ENCODE results near the gene SERPINB5.

Gene SERPINB5

DNA sequence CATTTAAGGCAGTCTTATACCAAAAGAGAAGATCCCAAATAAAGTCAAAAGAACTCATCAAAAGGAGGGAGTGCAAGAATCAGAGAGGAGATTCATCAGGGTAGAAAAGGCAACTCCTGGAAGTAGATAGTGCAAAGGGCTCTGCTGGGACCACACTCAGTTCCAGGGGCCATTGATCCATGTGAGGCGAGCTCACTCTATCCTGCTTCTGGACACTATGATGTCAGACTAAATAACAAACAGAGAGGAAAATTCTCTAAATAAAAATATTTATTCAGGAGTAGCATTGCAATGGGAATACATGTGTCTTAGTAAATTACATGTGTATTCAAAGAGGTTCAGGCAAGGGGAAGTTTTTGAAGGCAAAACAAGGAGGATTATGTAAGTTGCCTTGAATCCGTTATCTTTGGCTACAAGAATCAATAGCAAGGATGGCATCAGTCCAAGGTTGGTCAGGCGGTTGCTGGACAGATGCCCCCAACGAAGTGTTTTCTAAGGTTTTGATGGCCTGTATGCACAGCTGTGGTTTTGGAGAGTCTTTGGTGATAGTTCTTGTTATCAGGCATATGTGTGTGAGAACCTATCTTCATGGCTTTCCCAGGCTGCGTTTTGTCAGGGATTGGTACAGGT, 52.2 kb downstream of the SERPINB5 start:
- DNase-seq (ENCODE audit: low spot score) = no peak

GRCh38 chr18:63532471-63532870, 55.7 kb downstream of the SERPINB5 start:
- DNase-seq (ENCODE audit: low spot score) = no peak

- DNase-seq (ENCODE audit: low spot score) = no peak
These were observed 57.9 kb downstream of the SERPINB5 start for GRCh38 chr18:63534615-63535014.

DNA sequence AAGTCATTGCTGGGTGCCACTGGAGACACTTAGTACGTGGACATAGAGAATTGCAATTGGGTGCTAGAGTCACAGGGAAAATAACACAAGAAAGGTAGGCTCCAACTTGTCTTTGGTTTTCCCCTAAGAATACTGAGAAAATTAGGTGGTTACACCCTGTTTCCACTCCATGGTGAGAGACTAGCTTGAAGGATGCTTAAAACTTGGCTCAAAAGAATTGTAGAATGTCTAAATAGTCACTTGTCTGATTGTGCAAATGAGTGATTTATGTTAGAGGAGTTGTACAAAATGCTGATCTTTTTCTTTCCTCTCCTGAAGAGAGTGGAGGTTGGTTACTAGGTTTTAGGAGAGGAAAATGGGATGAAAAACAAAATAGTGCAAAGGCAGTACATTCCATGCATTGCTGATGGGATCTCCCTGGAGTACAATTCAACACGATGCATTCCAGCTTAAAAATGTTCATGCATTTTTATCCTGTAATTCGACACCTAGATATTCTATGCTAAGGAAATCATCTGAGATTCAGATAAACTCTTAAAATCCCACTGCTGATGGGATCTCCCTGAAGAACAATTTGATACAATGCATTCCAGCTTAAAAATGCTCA, 63.2 kb downstream of the SERPINB5 start:
- DNase-seq (ENCODE audit: low spot score) = no peak

GRCh38 chr18:63542069-63542468, 65.3 kb downstream of the SERPINB5 start, which contains the start of gene SERPINB12:
Gene SERPINB12 (plus strand): TSS chr18:63542369. CDS start chr18:63556160, 13,791 bp downstream.
- no peak for DNase-seq (ENCODE audit: low spot score)

DNA sequence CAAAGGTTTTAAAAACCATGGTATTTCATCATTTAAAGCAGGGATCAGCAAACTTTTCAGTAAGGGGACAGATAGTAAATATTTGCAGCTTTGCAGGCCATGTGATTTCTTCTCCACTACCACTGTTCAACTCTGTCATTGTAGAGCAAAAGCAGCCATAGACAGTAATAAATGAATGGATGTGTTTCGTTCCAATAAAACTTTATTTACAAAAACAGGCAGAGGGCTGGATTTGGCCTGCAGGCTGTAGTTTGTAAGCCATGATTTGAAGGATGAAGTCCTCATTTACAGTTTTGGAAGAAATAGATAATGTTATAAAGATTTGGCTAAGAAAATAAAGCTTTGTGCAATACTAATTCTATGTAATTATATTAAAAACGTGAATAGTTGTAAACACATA, 67.3 kb downstream of the SERPINB5 start:
- no peak for DNase-seq (ENCODE audit: low spot score)

DNA sequence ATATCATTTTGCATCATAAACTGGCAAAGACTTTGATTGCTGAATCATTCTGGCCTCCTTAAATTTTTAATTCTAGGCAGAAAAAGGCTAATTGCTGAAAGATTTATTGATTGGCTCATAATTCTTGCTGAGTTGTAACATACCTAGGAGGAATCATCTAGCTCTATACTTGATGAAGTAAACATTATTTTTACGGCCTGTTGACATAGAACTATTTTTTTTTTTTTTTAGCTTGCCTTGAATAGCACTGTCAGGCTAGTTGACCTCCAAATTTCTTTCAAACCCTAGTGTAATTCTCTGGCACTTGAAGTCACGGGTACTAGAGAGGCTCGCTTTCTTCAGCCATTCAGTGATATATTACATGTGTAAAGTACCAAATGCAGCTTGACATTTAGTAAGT, 68.2 kb downstream of the SERPINB5 start:
- DNase-seq (ENCODE audit: low spot score) = no peak

GRCh38 chr18:63550068-63550467, 73.3 kb downstream of the SERPINB5 start:
- no peak for DNase-seq (ENCODE audit: low spot score)

GRCh38 chr18:63551769-63552168, 75.0 kb downstream of the SERPINB5 start:
- no peak for DNase-seq (ENCODE audit: low spot score)

- DNase-seq (ENCODE audit: low spot score) = no peak
These were observed 75.8 kb downstream of the SERPINB5 start for GRCh38 chr18:63552581-63552980.

GRCh38 chr18:63553081-63553480, 76.3 kb downstream of the SERPINB5 start:
- DNase-seq (ENCODE audit: low spot score) = no peak
